K562 (cell line): ENCODE data around the gene CNTNAP4. TPM values are rescaled to one million over a fixed set of nuclear protein-coding genes. Genes with fewer than 3 reads are reported as not detected.

ENCODE experiments used
- ATAC-seq: fragments of 200-7000 bp; cut with Tn5 transposase; 3 replicates; pipeline ENCODE4 v1.9.1; 2020; ENCODE audit warnings: moderate library complexity
- BruUV-seq: library from RNA; stranded (reverse); fragments of 400-500 nt; replicated peaks from 2 replicates; lab custom pipeline; 2021; lab: Mats Ljungman, UMichigan
- CTCF ChIA-PET: fragments of 300-600 bp; formaldehyde crosslinking; extraction: SDS; loops from one replicate; lab custom pipeline; 2021; ENCODE audit warnings: low intra/inter-chr PET ratio; lab: Yijun Ruan, JAX
- POLR2A ChIA-PET: fragments of 300-600, 350-650 bp; sonication (Branson Sonifier 250); formaldehyde crosslinking; extraction: SDS; loops from one replicate; lab custom pipeline; 2021; ENCODE audit warnings: antibody characterized with exemption, inconsistent platforms; lab: Yijun Ruan, JAX
- DNase-seq, 4 experiments: peaks; one replicate each; pipeline versions ENCODE4 v3.0.0 to v3.0.0-alpha.2; 2011 to 2018; ENCODE audit warnings: low spot score in 3 of 4, mixed read lengths in 3 of 4; ENCODE audit errors: extremely low read depth in 1 of 4
- FAIRE-seq: peaks from 2 replicates; lab custom pipeline; 2011; peaks lifted over from hg19 to GRCh38; lab: Jason Lieb, UNC
- H2AFZ ChIP-seq: 2 replicates; pipeline ENCODE4 v1.6.0; 2011; ENCODE audit warnings: low read depth, low read length, control low read depth, inconsistent platforms
- H3K27ac ChIP-seq: fragments of 200-600 bp; 3 replicates; pipeline ENCODE4 v1.8.0; 2011; ENCODE audit warnings: low read depth, mild to moderate bottlenecking, control low read depth, inconsistent platforms, low read length, moderate library complexity, mixed read lengths; ENCODE audit errors: extremely low read depth
- H3K27me3 ChIP-seq, 2 experiments: fragments of 300-600 bp in 1 of 2; 2 replicates in 1 of 2; 3 replicates in 1 of 2; pipeline versions ENCODE4 v1.6.0 to v1.8.0; 2011; ENCODE audit warnings: inconsistent platforms in 2 of 2, low read length in 2 of 2, mild to moderate bottlenecking in 1 of 2, mixed read lengths in 1 of 2, moderate library complexity in 1 of 2; ENCODE audit not compliant: control insufficient read depth in 2 of 2, insufficient read depth in 2 of 2
- H3K36me3 ChIP-seq: fragments of 300-600 bp; 3 replicates; pipeline ENCODE4 v1.8.0; 2011; ENCODE audit warnings: mild to moderate bottlenecking, low read length, inconsistent platforms; ENCODE audit not compliant: control insufficient read depth, insufficient read depth
- H3K4me1 ChIP-seq, 2 experiments: fragments of 200-600 bp in 1 of 2; replicated peaks in 1 of 2; 2 replicates in 1 of 2; 3 replicates in 1 of 2; pipeline versions ENCODE4 v1.5.1 to v1.8.0; 2011; ENCODE audit warnings: inconsistent platforms in 2 of 2, low read length in 2 of 2, mild to moderate bottlenecking in 1 of 2, mixed read lengths in 1 of 2, moderate library complexity in 1 of 2; ENCODE audit not compliant: control insufficient read depth in 2 of 2, insufficient read depth in 2 of 2
- H3K4me2 ChIP-seq: 2 replicates; pipeline ENCODE4 v1.6.1; 2011; ENCODE audit warnings: low read length, control low read depth, inconsistent platforms, mixed read lengths; ENCODE audit not compliant: insufficient read depth
- H3K4me3 ChIP-seq: fragments of 200-600 bp; sonication (generic), shearing (Covaris generic); 2 replicates; pipeline ENCODE4 v1.5.1; 2016; ENCODE audit warnings: control low read depth, inconsistent platforms
- H3K79me2 ChIP-seq: fragments of 200-600 bp; 3 replicates; pipeline ENCODE4 v1.8.0; 2011; ENCODE audit warnings: low read length, inconsistent platforms; ENCODE audit not compliant: control insufficient read depth, insufficient read depth
- H3K9ac ChIP-seq, 2 experiments: 2 replicates each; pipeline versions ENCODE4 v1.6.0 to v1.6.1; 2011; ENCODE audit warnings: low read depth in 2 of 2, low read length in 2 of 2, control low read depth in 1 of 2, inconsistent platforms in 1 of 2, mild to moderate bottlenecking in 1 of 2, mixed read lengths in 1 of 2; ENCODE audit not compliant: insufficient read depth in 1 of 2
- H3K9me1 ChIP-seq: one replicate; pipeline ENCODE4 v1.6.0; 2011; ENCODE audit warnings: inconsistent platforms, mild to moderate bottlenecking, low read length, moderate library complexity; ENCODE audit not compliant: control insufficient read depth, insufficient read depth
- H3K9me3 ChIP-seq: replicated peaks from 2 replicates; pipeline ENCODE4 v1.5.1; 2011; ENCODE audit warnings: low read depth, low read length, inconsistent platforms; ENCODE audit not compliant: control insufficient read depth, insufficient read depth
- H4K20me1 ChIP-seq: replicated peaks from 2 replicates; pipeline ENCODE4 v1.6.1; 2011; ENCODE audit warnings: low read length, inconsistent platforms, mixed read lengths; ENCODE audit not compliant: control insufficient read depth, insufficient read depth
- LEF1 ChIP-seq: fragments of 450-650 bp; IDR thresholded peaks from 2 replicates; pipeline ENCODE4 v1.6.1; 2016; ENCODE audit warnings: mild to moderate bottlenecking
- MXI1 ChIP-seq: IDR thresholded peaks from 2 replicates; pipeline ENCODE4 v1.6.1; 2011; ENCODE audit warnings: low read depth, mild to moderate bottlenecking, improper control_type of control experiment, low read length
- NCOA1 ChIP-seq: fragments of 450-650 bp; IDR thresholded peaks from 2 replicates; pipeline ENCODE4 v1.6.1; 2016; ENCODE audit warnings: low read depth
- SNRNP70 ChIP-seq: fragments of 200-400 bp; formaldehyde crosslinking; optimal IDR thresholded peaks from 2 replicates; pipeline ENCODE3; 2017; ENCODE audit warnings: low read depth, low read length
- SP2 ChIP-seq: IDR thresholded peaks from 2 replicates; pipeline ENCODE4 v1.6.1; 2011; ENCODE audit warnings: mild to moderate bottlenecking, low read depth, low read length, moderate library complexity; ENCODE audit not compliant: poor library complexity, severe bottlenecking; ENCODE audit errors: extremely low read depth
- ZSCAN32 ChIP-seq: fragments of 450-650 bp; formaldehyde crosslinking; IDR thresholded peaks from 2 replicates; pipeline ENCODE4 v1.4.0; 2020; ENCODE audit warnings: mild to moderate bottlenecking, moderate library complexity
- WGBS: fragments of 100-300 bp; shearing (Covaris generic); methylation state at CpG from one replicate; pipeline ENCODE4 v1.1.6; 2016; ENCODE audit warnings: low coverage, mixed read lengths; ENCODE audit not compliant: insufficient coverage; ENCODE audit errors: missing lambda C conversion rate; 5-methylcytosine and 5-hydroxymethylcytosine counted together
- in situ Hi-C: fragments of 300-500 bp; cut with MboI; formaldehyde crosslinking; loops from 4 replicates; pipeline ENCODE4 v1.15.0; 2018; ENCODE audit warnings: inconsistent platforms, mixed read lengths
- intact Hi-C: fragments of 100-400 bp; cut with micrococcal nuclease; formaldehyde crosslinking; loops from 2 replicates; pipeline ENCODE4 v1.14.2; 2022
- polyA plus RNA-seq, 8 experiments: library from polyadenylated mRNA; depleted of rRNA in 4 of 8; stranded (reverse) in 5 of 8; unstranded in 3 of 8; fragments of >200 nt; fragmentation: Nextera tagmentation in 2 of 8; fragmentation: Illumina TruSeq in 1 of 8; extraction: Ambion mirVana in 2 of 8; extraction: Trizol in 1 of 8; gene quantifications; 2 replicates each; pipeline versions ENCODE4 v1.2.1 to v1.2.3, GENCODE V29; 2011 to 2014; ENCODE audit warnings: inconsistent platforms in 1 of 8, missing spikeins in 1 of 8
- total RNA-seq, 7 experiments: library from RNA; depleted of rRNA in 6 of 7; stranded (reverse); fragments of >200 nt in 6 of 7; fragmentation: Illumina TruSeq in 2 of 7; extraction: Trizol in 2 of 7; gene quantifications; 2 replicates each; pipeline versions ENCODE4 v1.2.1 to v1.2.3, GENCODE V29; 2011 to 2021; ENCODE audit warnings: low replicate concordance in 1 of 7
- TF ChIP-seq, protein P1 (sequence below): fragments of 250-450 bp; sonication (Bioruptor Pico); IDR thresholded peaks from 2 replicates; pipeline ENCODE4 v1.8.0; 2022; ENCODE audit warnings: inconsistent platforms, mild to moderate bottlenecking, moderate library complexity, borderline replicate concordance
- TF ChIP-seq, protein P2 (sequence below): fragments of 250-450 bp; sonication (Bioruptor Pico); IDR thresholded peaks from 2 replicates; pipeline ENCODE4 v1.4.0; 2020; ENCODE audit warnings: mild to moderate bottlenecking, moderate library complexity, borderline replicate concordance
- TF ChIP-seq, protein P3 (sequence below): fragments of 250-450 bp; sonication (Bioruptor Pico); IDR thresholded peaks from 2 replicates; pipeline ENCODE4 v1.5.0; 2021; ENCODE audit warnings: mild to moderate bottlenecking, moderate library complexity

Gene CNTNAP4
- total and polyA plus RNA-seq, 9 of the 15 experiments (the other 6 are each of a cell fraction or from before 2014, with no cell fraction given): not detected

DNA sequence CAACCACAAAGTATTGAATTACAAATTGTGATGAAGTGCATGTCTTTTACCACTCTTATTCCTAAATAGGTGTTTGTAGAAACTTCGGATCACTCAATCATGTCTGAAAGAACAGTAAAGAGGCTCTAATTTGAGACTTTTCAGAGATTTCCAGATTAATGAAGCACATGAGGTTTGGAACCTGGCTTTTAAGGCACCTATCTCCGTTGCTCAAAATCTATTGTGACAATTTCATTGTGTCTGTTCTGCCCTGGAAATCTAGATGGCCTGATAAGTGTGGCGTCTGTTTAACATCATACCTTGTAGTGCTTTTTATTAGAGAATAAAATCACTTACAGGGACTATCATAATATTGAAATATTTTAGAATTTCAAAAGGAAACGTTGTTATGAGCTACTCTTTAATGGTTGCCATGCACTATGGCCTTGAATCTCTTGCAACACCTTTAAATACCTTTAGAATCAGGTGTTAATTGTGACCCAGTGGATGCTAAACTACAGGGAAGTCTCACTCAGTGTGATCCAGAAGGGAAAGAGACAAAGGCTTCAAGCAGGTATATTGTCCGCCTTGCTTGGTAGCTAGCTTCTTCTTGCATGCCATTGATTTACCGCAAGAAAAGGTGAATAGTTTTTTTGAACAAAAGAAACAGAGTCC, 210.3 kb downstream of the CNTNAP4 start (continued):
- TF ChIP-seq, protein P1, sequence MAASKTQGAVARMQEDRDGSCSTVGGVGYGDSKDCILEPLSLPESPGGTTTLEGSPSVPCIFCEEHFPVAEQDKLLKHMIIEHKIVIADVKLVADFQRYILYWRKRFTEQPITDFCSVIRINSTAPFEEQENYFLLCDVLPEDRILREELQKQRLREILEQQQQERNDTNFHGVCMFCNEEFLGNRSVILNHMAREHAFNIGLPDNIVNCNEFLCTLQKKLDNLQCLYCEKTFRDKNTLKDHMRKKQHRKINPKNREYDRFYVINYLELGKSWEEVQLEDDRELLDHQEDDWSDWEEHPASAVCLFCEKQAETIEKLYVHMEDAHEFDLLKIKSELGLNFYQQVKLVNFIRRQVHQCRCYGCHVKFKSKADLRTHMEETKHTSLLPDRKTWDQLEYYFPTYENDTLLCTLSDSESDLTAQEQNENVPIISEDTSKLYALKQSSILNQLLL (CRISPR knock-in tag): no peak
- TF ChIP-seq MXI1: no peak
- TF ChIP-seq, all 486 proteins: peak for 0

DNA sequence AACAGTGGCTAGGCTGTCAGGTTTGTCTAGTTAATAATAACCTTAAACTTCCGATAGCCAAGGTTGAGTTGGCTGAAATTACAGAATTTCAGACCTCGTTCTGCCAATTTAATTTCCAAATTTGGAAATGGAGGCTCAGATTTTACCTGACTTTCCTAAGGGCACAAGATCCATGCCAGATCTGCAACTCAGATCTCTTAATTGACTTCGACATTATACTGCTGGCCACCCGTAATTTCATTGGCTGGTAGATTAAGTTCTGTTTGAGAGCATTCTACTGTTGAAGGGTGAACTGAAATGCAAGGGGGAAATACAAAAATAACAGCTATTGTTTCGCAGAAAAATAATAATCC, 210.8 kb downstream of the CNTNAP4 start:
- ChIA-PET CTCF (no interaction called here), POLR2A (no interaction called here)
- Histone ChIP-seq H3K9me3 (no peaks in the 10 kb centered on the region), H3K27ac (no peak overlapping the region), H2AFZ (no peak overlapping the region), H4K20me1 (no peaks in the 10 kb centered on the region), H3K79me2 (no peaks in the 10 kb centered on the region), H3K36me3 (no peaks in the 10 kb centered on the region), H3K4me1 (no peaks in the 10 kb centered on the region), H3K9me1 (no peaks in the 10 kb centered on the region), H3K27me3 (no peaks in the 10 kb centered on the region), H3K9ac (no peak overlapping the region), H3K4me2 (no peak overlapping the region), H3K4me3 (no peak overlapping the region)
- intact Hi-C loops: no loop called here
- 2% methylated on average over 5 of the region's 5 CpGs for WGBS
- in situ Hi-C loops: no loop called here
- DNase-seq (no peak), ATAC-seq (no peak), FAIRE-seq (no peak)
- no TSS peak for BruUV-seq
- TF ChIP-seq SP2: no peak
- no peak for TF ChIP-seq NCOA1
- TF ChIP-seq, protein P2, sequence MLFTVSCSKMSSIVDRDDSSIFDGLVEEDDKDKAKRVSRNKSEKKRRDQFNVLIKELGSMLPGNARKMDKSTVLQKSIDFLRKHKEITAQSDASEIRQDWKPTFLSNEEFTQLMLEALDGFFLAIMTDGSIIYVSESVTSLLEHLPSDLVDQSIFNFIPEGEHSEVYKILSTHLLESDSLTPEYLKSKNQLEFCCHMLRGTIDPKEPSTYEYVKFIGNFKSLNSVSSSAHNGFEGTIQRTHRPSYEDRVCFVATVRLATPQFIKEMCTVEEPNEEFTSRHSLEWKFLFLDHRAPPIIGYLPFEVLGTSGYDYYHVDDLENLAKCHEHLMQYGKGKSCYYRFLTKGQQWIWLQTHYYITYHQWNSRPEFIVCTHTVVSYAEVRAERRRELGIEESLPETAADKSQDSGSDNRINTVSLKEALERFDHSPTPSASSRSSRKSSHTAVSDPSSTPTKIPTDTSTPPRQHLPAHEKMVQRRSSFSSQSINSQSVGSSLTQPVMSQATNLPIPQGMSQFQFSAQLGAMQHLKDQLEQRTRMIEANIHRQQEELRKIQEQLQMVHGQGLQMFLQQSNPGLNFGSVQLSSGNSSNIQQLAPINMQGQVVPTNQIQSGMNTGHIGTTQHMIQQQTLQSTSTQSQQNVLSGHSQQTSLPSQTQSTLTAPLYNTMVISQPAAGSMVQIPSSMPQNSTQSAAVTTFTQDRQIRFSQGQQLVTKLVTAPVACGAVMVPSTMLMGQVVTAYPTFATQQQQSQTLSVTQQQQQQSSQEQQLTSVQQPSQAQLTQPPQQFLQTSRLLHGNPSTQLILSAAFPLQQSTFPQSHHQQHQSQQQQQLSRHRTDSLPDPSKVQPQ (CRISPR knock-in tag): no peak
- TF ChIP-seq LEF1: no peak
- TF ChIP-seq SNRNP70: no peak
- TF ChIP-seq ZSCAN32 (CRISPR knock-in tag): no peak
- TF ChIP-seq, protein P3, sequence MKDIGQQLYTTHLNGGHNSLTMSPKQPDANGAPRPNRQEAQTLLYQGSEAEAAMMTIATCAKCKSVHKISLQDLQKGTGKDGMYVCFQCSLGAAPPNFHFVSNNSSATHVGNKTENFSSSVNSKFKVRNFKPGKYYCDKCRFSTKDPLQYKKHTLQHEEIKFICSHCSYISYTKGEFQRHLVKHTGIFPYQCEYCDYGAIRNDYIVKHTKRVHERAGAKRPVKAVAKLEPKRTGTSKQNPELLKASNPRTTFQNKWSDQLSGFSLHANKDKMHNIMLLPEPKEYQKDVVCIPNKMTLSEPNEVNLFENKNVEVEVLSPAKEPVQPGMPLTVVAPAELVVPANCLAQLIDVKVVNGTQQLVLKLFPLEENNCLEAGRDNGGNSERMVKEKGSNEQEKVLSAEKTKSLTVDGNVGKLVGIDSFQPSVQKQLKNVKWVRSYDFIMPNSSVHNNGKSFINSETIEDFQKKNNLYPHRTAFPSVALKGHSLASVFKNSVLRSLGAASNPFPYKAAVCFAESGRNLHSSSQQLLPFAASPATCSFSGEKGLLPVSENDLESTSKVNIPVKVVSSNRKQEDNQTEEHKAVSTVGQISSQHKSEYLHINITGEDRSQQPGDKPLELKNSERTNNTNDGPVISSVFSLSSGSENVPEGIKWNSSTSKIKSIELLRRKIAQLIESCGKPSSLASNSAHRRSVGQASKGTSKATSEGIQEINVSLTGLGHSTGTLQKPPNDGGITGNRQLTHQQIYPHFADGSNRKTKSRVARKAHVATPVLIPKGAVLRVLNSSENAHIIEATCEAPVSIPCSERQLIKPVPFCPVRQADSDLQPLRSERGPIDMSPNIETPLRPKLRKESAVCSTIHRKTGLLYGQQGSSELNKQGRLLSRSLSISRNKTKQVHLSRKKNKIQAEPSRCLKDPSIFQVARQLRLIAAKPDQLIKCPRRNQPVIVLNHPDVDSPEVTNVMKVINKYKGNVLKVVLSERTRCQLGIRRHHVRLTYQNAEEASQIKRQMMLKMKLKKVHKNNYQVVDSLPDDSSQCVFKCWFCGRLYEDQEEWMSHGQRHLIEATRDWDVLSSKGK (CRISPR knock-in tag): no peak
